H1 (cell line): ENCODE data around the gene KLHL24. TPM values are rescaled to one million over a fixed set of nuclear protein-coding genes. Genes with fewer than 3 reads are reported as not detected.

Experiments used
- EP300 ChIP-seq, 2 experiments: IDR thresholded peaks; 1 replicate in 1 of 2; 2 replicates in 1 of 2; pipeline ENCODE4 v1.6.1; 2011 to 2012; ENCODE audit warnings: low read depth in 2 of 2, low read length in 2 of 2, mild to moderate bottlenecking in 2 of 2, borderline replicate concordance in 1 of 2, inconsistent platforms in 1 of 2, moderate library complexity in 1 of 2
- polyA plus RNA-seq, 7 experiments: library from polyadenylated mRNA; depleted of rRNA in 3 of 7; stranded (reverse) in 5 of 7; unstranded in 2 of 7; fragments of >200 nt in 5 of 7; fragments of 200-250 nt in 2 of 7; gene quantifications; 1 replicate in 5 of 7; 2 replicates in 1 of 7; 4 replicates in 1 of 7; pipeline versions ENCODE4 v1.2.1 to v1.2.3, GENCODE V29; 2011 to 2013; ENCODE audit warnings: missing spikeins in 2 of 7, mixed read lengths in 2 of 7
- total RNA-seq: library from RNA; stranded (reverse); fragmentation: NEBNext Ultra II Directional; extraction: Animal tissue kit (Norgen Biotek cat#: 25700); gene quantifications from 2 replicates; pipeline ENCODE4 v1.2.1, GENCODE V29; 2021

KLHL24 gene
- total and polyA plus RNA-seq, 2 of the 8 experiments (the other 6 are each of a cell fraction or from before 2014, with no cell fraction given) = 12.5 to 36.2 TPM

- no peak for TF ChIP-seq EP300 (IDR thresholded peaks at IDR 0.05; ENCODE audit: borderline replicate concordance in 1 of 2, low read depth in 2 of 2, low read length in 2 of 2)
Observed at GRCh38 chr3:183728204-183728603, 92.8 kb downstream of the KLHL24 start (continued).
